Lower leg skin (tissue), 3 donors: ENCODE measurements around the gene LCN15.

ENCODE experiments used
- POLR2A ChIP-seq, 2 donors: fragments of 450-650 bp; IDR thresholded peaks; one replicate each; pipeline ENCODE4 v1.6.1; 2016 to 2017; ENCODE audit warnings: antibody characterized with exemption in 2 of 2, mild to moderate bottlenecking in 1 of 2, moderate library complexity in 1 of 2
- TF ChIP-seq, protein P1 (sequence below), 3 donors: fragments of 450-650 bp; IDR thresholded peaks; one replicate each; pipeline ENCODE4 v1.5.1; 2016; ENCODE audit warnings: antibody characterized with exemption in 3 of 3, mild to moderate bottlenecking in 3 of 3, moderate library complexity in 2 of 3

DNA sequence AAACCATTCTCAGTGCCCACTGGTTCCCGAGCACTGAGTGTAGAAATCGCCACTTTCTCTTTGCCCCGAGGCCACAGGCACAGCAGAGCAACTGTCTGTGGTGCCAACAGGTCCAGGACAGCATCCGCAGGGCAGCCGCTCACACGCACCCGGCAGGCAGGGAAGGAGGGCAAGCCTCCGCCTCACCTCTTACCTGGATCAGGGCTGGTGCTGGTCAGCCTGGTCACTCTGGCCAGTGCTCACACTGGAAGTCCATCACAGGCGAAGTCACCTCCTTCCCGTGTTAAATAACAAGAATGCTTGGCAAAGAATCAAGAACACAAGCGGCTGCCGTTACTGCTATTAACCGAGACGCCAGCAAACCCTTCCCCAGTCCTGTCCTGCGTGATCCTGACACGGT lies 38.2 kb downstream of the LCN15 start:
- TF ChIP-seq, protein P1, sequence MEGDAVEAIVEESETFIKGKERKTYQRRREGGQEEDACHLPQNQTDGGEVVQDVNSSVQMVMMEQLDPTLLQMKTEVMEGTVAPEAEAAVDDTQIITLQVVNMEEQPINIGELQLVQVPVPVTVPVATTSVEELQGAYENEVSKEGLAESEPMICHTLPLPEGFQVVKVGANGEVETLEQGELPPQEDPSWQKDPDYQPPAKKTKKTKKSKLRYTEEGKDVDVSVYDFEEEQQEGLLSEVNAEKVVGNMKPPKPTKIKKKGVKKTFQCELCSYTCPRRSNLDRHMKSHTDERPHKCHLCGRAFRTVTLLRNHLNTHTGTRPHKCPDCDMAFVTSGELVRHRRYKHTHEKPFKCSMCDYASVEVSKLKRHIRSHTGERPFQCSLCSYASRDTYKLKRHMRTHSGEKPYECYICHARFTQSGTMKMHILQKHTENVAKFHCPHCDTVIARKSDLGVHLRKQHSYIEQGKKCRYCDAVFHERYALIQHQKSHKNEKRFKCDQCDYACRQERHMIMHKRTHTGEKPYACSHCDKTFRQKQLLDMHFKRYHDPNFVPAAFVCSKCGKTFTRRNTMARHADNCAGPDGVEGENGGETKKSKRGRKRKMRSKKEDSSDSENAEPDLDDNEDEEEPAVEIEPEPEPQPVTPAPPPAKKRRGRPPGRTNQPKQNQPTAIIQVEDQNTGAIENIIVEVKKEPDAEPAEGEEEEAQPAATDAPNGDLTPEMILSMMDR (IDR thresholded peaks at IDR 0.05), result no peak
- TF ChIP-seq POLR2A (IDR thresholded peaks at IDR 0.05), result no peak
